IMR-90 (cell line): Measurements from ENCODE around the gene DDHD1. TPM values are rescaled to one million over a fixed set of nuclear protein-coding genes. Genes with fewer than 3 reads are reported as not detected.

ENCODE experiments used
- ATAC-seq: fragments of 200-7000 bp; cut with Tn5 transposase; 2 replicates; pipeline ENCODE4 v1.9.1; 2020; ENCODE audit warnings: low read depth, mild to moderate bottlenecking, moderate library complexity
- BruUV-seq: library from RNA; stranded (reverse); fragments of 400-500 nt; replicated peaks from 2 replicates; lab custom pipeline; 2021; lab: Mats Ljungman, UMichigan
- CTCF ChIA-PET: fragments of 300-600 bp; formaldehyde crosslinking; extraction: SDS; loops from one replicate; lab custom pipeline; 2021; ENCODE audit warnings: antibody characterized with exemption; lab: Yijun Ruan, JAX
- POLR2A ChIA-PET: fragments of 300-600 bp; sonication (Branson Sonifier 250); formaldehyde crosslinking; loops from one replicate; lab custom pipeline; 2022; ENCODE audit warnings: antibody characterized with exemption; ENCODE audit not compliant: unreplicated experiment; lab: Charles Lee
- DNase-seq: peaks from one replicate; pipeline ENCODE4 v3.0.0; 2013
- H2AFZ ChIP-seq: replicated peaks from 2 replicates; pipeline ENCODE3; 2013; ENCODE audit warnings: low read length, mild to moderate bottlenecking; ENCODE audit not compliant: poor library complexity
- H2AK5ac ChIP-seq: 2 replicates; pipeline ENCODE4 v1.6.1; 2013; ENCODE audit warnings: low read depth, low read length, inconsistent platforms
- H2AK9ac ChIP-seq: replicated peaks from 2 replicates; pipeline ENCODE3; 2013; ENCODE audit warnings: mild to moderate bottlenecking, low read depth, low read length, moderate library complexity; ENCODE audit not compliant: poor library complexity
- H2BK120ac ChIP-seq: 2 replicates; pipeline ENCODE4 v1.6.1; 2013; ENCODE audit warnings: low read depth, low read length, inconsistent platforms
- H2BK15ac ChIP-seq: 3 replicates; pipeline ENCODE4 v1.6.1; 2013; ENCODE audit warnings: low read depth, low read length, inconsistent platforms
- H2BK20ac ChIP-seq: 2 replicates; pipeline ENCODE4 v1.6.1; 2013; ENCODE audit warnings: low read depth, mild to moderate bottlenecking, inconsistent platforms, low read length, moderate library complexity
- H2BK5ac ChIP-seq: 2 replicates; pipeline ENCODE4 v1.6.1; 2013; ENCODE audit warnings: mild to moderate bottlenecking, low read depth, low read length, inconsistent platforms; ENCODE audit not compliant: poor library complexity, severe bottlenecking
- H3K14ac ChIP-seq: replicated peaks from 2 replicates; pipeline ENCODE4 v1.6.1; 2013; ENCODE audit warnings: low read depth, low read length, inconsistent platforms
- H3K18ac ChIP-seq: 2 replicates; pipeline ENCODE4 v1.6.1; 2013; ENCODE audit warnings: low read depth, low read length, control low read depth
- H3K23ac ChIP-seq: 2 replicates; pipeline ENCODE4 v1.6.1; 2013; ENCODE audit warnings: low read depth, low read length, inconsistent platforms
- H3K27ac ChIP-seq: 2 replicates; pipeline ENCODE4 v1.5.1; 2013; ENCODE audit warnings: mild to moderate bottlenecking, control low read depth, low read length; ENCODE audit not compliant: insufficient read depth
- H3K27me3 ChIP-seq: 2 replicates; pipeline ENCODE4 v1.6.1; 2013; ENCODE audit warnings: low read length; ENCODE audit not compliant: control insufficient read depth, insufficient read depth
- H3K36me3 ChIP-seq: 2 replicates; pipeline ENCODE4 v1.6.1; 2013; ENCODE audit warnings: low read length, mixed read lengths; ENCODE audit not compliant: control insufficient read depth, insufficient read depth
- H3K4ac ChIP-seq: 2 replicates; pipeline ENCODE4 v1.6.1; 2013; ENCODE audit warnings: low read depth, low read length, inconsistent platforms
- H3K4me1 ChIP-seq: 2 replicates; pipeline ENCODE4 v1.6.1; 2013; ENCODE audit warnings: low read length, mixed read lengths; ENCODE audit not compliant: control insufficient read depth, insufficient read depth
- H3K4me2 ChIP-seq: 2 replicates; pipeline ENCODE4 v1.6.1; 2013; ENCODE audit warnings: low read depth, mild to moderate bottlenecking, control low read depth, low read length, moderate library complexity
- H3K4me3 ChIP-seq: 2 replicates; pipeline ENCODE4 v1.5.1; 2013; ENCODE audit warnings: low read depth, mild to moderate bottlenecking, control low read depth, low read length, moderate library complexity; ENCODE audit not compliant: insufficient read depth
- H3K56ac ChIP-seq: 2 replicates; pipeline ENCODE4 v1.6.1; 2013; ENCODE audit warnings: low read length, inconsistent platforms; ENCODE audit not compliant: insufficient read depth; ENCODE audit errors: extremely low read depth
- H3K79me1 ChIP-seq, 2 experiments: 2 replicates each; pipeline ENCODE4 v1.6.1; 2013; ENCODE audit warnings: low read length in 2 of 2, inconsistent platforms in 1 of 2, low read depth in 1 of 2
- H3K9ac ChIP-seq: 2 replicates; pipeline ENCODE4 v1.6.1; 2013; ENCODE audit warnings: low read depth, low read length, control low read depth
- H3K9me1 ChIP-seq: 2 replicates; pipeline ENCODE4 v1.6.1; 2013; ENCODE audit warnings: low read length, inconsistent platforms; ENCODE audit not compliant: insufficient read depth
- H3K9me3 ChIP-seq: 2 replicates; pipeline ENCODE4 v1.6.1; 2013; ENCODE audit warnings: low read length; ENCODE audit not compliant: control insufficient read depth, insufficient read depth
- H4K20me1 ChIP-seq: 2 replicates; pipeline ENCODE4 v1.6.1; 2013; ENCODE audit warnings: low read length, inconsistent platforms; ENCODE audit not compliant: insufficient read depth
- H4K5ac ChIP-seq: 2 replicates; pipeline ENCODE4 v1.6.1; 2013; ENCODE audit warnings: mild to moderate bottlenecking, low read depth, low read length, control low read depth
- H4K8ac ChIP-seq, 2 experiments: 2 replicates each; pipeline ENCODE4 v1.6.1; 2013; ENCODE audit warnings: low read depth in 2 of 2, low read length in 2 of 2, control low read depth in 1 of 2, inconsistent platforms in 1 of 2
- H4K91ac ChIP-seq: 2 replicates; pipeline ENCODE4 v1.6.1; 2013; ENCODE audit warnings: low read depth, low read length, inconsistent platforms; ENCODE audit not compliant: insufficient read depth
- FOS ChIP-seq: fragments of 150-350 bp; IDR thresholded peaks from 2 replicates; pipeline ENCODE4 v1.6.1; 2016; ENCODE audit warnings: low read depth, low read length
- RAD21 ChIP-seq: IDR thresholded peaks from 2 replicates; pipeline ENCODE4 v1.6.1; 2012; ENCODE audit warnings: low read length, improper control_type of control experiment
- dilution Hi-C: fragments of 300-500 bp; cut with HindIII; formaldehyde crosslinking; loops from one replicate; pipeline ENCODE4 v1.14.3; 2018; ENCODE audit warnings: low sequenced_read_pairs; ENCODE audit not compliant: unreplicated experiment
- in situ Hi-C: fragments of 300-500 bp; cut with MboI; formaldehyde crosslinking; loops from 3 replicates; pipeline ENCODE4 v1.14.3; 2019; ENCODE audit warnings: low sequenced_read_pairs, inconsistent platforms, mixed read lengths
- intact Hi-C: fragments of 100-400 bp; cut with micrococcal nuclease; formaldehyde crosslinking; loops from 2 replicates; pipeline ENCODE4 v1.10.0; 2022
- polyA plus RNA-seq, 3 experiments: library from polyadenylated mRNA; depleted of rRNA; stranded (reverse); fragments of >200 nt; gene quantifications; 2 replicates each; pipeline ENCODE4 v1.2.3, GENCODE V29; 2012; ENCODE audit warnings: low replicate concordance in 1 of 3
- total RNA-seq: library from RNA; depleted of rRNA; stranded (reverse); fragments of >200 nt; gene quantifications from 2 replicates; pipeline ENCODE4 v1.2.3, GENCODE V29; 2012
- TF ChIP-seq, protein P1 (sequence below): fragments of 150-350 bp; IDR thresholded peaks from 2 replicates; pipeline ENCODE4 v1.6.1; 2017; ENCODE audit warnings: mild to moderate bottlenecking, antibody characterized with exemption, low read length, low read depth

The DDHD1 gene
- total and polyA plus RNA-seq, 2 of the 4 experiments (the other 2 are of a cell fraction) = 4.5 to 9.0 TPM

DNA sequence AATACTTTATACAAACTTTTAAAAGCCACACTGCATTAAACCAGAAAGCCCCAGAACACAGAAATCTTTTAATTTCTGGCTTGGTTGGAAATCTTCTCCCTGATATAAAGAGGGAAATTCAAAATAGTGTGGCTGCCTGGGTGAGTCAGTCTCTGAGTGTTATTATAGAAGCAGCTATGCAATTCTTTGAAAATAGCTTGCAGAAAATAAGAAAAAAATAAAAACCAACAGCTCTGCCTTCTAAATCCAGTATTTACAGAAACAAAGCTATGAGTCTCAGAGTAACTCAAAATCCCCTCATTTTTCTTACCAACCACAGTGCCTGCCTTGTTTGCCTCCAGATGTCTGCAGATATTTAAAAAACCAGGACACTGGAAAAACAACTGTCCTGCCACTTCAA is 133.7 kb downstream of the DDHD1 start:
- Histone ChIP-seq H3K4me1 (peaks cover 15% of the 10 kb centered on the region), H2BK15ac (no peak overlapping the region; the same call in 2 of the 3 replicates), H3K23ac (no peak overlapping the region), H4K20me1 (no peaks in the 10 kb centered on the region), H3K27ac (no peak overlapping the region; the same call in 1 of the 2 replicates), H3K9me1 (peaks cover 7% of the 10 kb centered on the region; the same call in 1 of the 2 replicates), H4K8ac (0 out of 4 replicates have a peak overlapping the region, but pooled peaks of 1 of the 2 experiments have one; percentile 22), H2AFZ (no peak overlapping the region), H3K4ac (no peak overlapping the region), H3K56ac (no peak overlapping the region), H3K36me3 (no peaks in the 10 kb centered on the region), H3K14ac (no peak overlapping the region), H2BK5ac (peak overlapping the region; percentile 52), H2AK9ac (no peak overlapping the region), H4K91ac (peak overlapping the region; percentile 10; the same call in 1 of the 2 replicates), H3K4me2 (peak overlapping the region; percentile 71; the same call in 1 of the 2 replicates), H3K9me3 (no peaks in the 10 kb centered on the region), H2BK20ac (0 out of 2 replicates have a peak overlapping the region, but pooled peaks have one; percentile 40), H3K18ac (peak overlapping the region; percentile 81; the same call in 1 of the 2 replicates), H4K5ac (peak overlapping the region; percentile 83; the same call in 1 of the 2 replicates), H3K79me1 (no peaks in the 10 kb centered on the region), H2AK5ac (no peak overlapping the region), H3K4me3 (no peak overlapping the region), H3K9ac (no peak overlapping the region), H3K27me3 (no peaks in the 10 kb centered on the region), H2BK120ac (peak overlapping the region; percentile 29; the same call in 1 of the 2 replicates)
- no TSS peak for BruUV-seq
- TF ChIP-seq, protein P1, sequence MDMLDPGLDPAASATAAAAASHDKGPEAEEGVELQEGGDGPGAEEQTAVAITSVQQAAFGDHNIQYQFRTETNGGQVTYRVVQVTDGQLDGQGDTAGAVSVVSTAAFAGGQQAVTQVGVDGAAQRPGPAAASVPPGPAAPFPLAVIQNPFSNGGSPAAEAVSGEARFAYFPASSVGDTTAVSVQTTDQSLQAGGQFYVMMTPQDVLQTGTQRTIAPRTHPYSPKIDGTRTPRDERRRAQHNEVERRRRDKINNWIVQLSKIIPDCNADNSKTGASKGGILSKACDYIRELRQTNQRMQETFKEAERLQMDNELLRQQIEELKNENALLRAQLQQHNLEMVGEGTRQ = no peak
- no peak for TF ChIP-seq RAD21
- TF ChIP-seq FOS = peak; percentile 15; the same call in 1 of the 2 replicates
- ChIA-PET CTCF (interaction anchor here (0.7 kb wide), 1 partner anchor 519 kb away, joined by 3 read pairs; no protein-coding TSS in a partner anchor), POLR2A (no interaction called here)
- intact Hi-C loops = no loop called here
- in situ Hi-C loops = no loop called here
- dilution Hi-C loops = no loop called here
- ATAC-seq (peak; percentile 82), DNase-seq (peak; percentile 64)
